Kidney (tissue), 14 donors: ENCODE data around the gene CXCL1. TPM values are rescaled to one million over a fixed set of nuclear protein-coding genes. Genes with fewer than 3 reads are reported as not detected.
"Not testable (repeated sequence)": the region's sequence is repeated elsewhere in the genome, so short reads cannot be mapped to it uniquely, and the experiment has no call there.

ENCODE experiments used
- DNase-seq, 5 donors: peaks; one replicate each; pipeline ENCODE4 v3.0.0-alpha.2; 2013 to 2020
- FAIRE-seq: peaks from 2 replicates; lab custom pipeline; 2012; peaks lifted over from hg19 to GRCh38; lab: Jason Lieb, UNC
- H3K27ac ChIP-seq, 2 donors: one replicate each; pipeline ENCODE4 v1.7.0; 2013; ENCODE audit warnings: low read depth in 2 of 2, low read length in 2 of 2, inconsistent platforms in 1 of 2
- H3K27me3 ChIP-seq: one replicate; pipeline ENCODE4 v1.7.1; 2013; ENCODE audit warnings: low read length, inconsistent platforms; ENCODE audit not compliant: control insufficient read depth, insufficient read depth
- H3K36me3 ChIP-seq, 3 donors: one replicate each; pipeline versions ENCODE4 v1.7.0 to v1.7.1; 2013; ENCODE audit warnings: low read length in 3 of 3, control low read depth in 1 of 3, inconsistent platforms in 1 of 3; ENCODE audit not compliant: insufficient read depth in 3 of 3, control insufficient read depth in 2 of 3
- H3K4me1 ChIP-seq, 3 donors: one replicate each; pipeline versions ENCODE4 v1.7.0 to v1.7.1; 2013; ENCODE audit warnings: low read length in 3 of 3, inconsistent platforms in 1 of 3, low read depth in 1 of 3; ENCODE audit not compliant: control insufficient read depth in 2 of 3, insufficient read depth in 2 of 3
- H3K4me3 ChIP-seq, 3 donors: one replicate each; pipeline versions ENCODE4 v1.7.0 to v1.8.1; 2013; ENCODE audit warnings: low read length in 3 of 3, control low read depth in 1 of 3, inconsistent platforms in 1 of 3
- H3K9ac ChIP-seq, 3 donors: one replicate each; pipeline versions ENCODE4 v1.7.0 to v1.7.1; 2013; ENCODE audit warnings: low read length in 3 of 3, control low read depth in 1 of 3, inconsistent platforms in 1 of 3
- H3K9me3 ChIP-seq, 3 donors: one replicate each; pipeline versions ENCODE4 v1.7.0 to v1.7.1; 2013; ENCODE audit warnings: low read length in 3 of 3, control low read depth in 1 of 3, inconsistent platforms in 1 of 3; ENCODE audit not compliant: control insufficient read depth in 2 of 3, insufficient read depth in 1 of 3
- intact Hi-C: fragments of 100-400 bp; cut with DNase I; formaldehyde crosslinking; loops from one replicate; pipeline ENCODE4 v1.11.1; 2022
- polyA plus RNA-seq: library from polyadenylated mRNA; stranded (reverse); fragments of 350-450 nt; fragmentation: Illumina TruSeq; extraction: RNeasy Lipid Tissue Mini Kit (QIAGEN cat#74804); gene quantifications from one replicate; pipeline ENCODE4 v1.2.3, GENCODE V29; 2014; ENCODE audit warnings: low read depth, low replicate concordance; ENCODE audit not compliant: insufficient read depth
- total RNA-seq: library from RNA; stranded (reverse); fragmentation: NEBNext Ultra II Directional; extraction: Animal tissue kit (Norgen Biotek cat#: 25700); gene quantifications from one replicate; pipeline ENCODE4 v1.2.1, GENCODE V29; 2021
- TF ChIP-seq, protein P1 (sequence below): IDR thresholded peaks from 3 replicates; pipeline ENCODE4 v1.5.1; 2012; ENCODE audit warnings: mild to moderate bottlenecking, moderate library complexity, borderline replicate concordance; ENCODE audit not compliant: insufficient read depth; ENCODE audit errors: extremely low read depth
- donor health status: control.
- donor health status: control.
- donor health status: control.
- donor health status: control.
- donor health status: control.
- donor health status: DM: yes; HTN: yes; CAD: no.
- donor health status: Normal renal cell carcinoma (clear cell type).

CXCL1 gene
- total and polyA plus RNA-seq, 2 donors from 2014 or later = 6.4 to 29.7 TPM

GRCh38 chr4:73895201-73896175 lies 26.3 kb downstream of the CXCL1 start:
- intact Hi-C loops = no loop called here
- Histone ChIP-seq H3K36me3 (no peaks in the 10 kb centered on the region), H3K9me3 (no peaks in the 10 kb centered on the region), H3K9ac (no peak overlapping the region), H3K4me3 (no peak overlapping the region), H3K27ac (no peak overlapping the region), H3K4me1 (no peaks in the 10 kb centered on the region), H3K27me3 (no peaks in the 10 kb centered on the region)
- FAIRE-seq (no peak), DNase-seq (peak in 2 of 5 donors; percentile 13 to 30)
- TF ChIP-seq, protein P1, sequence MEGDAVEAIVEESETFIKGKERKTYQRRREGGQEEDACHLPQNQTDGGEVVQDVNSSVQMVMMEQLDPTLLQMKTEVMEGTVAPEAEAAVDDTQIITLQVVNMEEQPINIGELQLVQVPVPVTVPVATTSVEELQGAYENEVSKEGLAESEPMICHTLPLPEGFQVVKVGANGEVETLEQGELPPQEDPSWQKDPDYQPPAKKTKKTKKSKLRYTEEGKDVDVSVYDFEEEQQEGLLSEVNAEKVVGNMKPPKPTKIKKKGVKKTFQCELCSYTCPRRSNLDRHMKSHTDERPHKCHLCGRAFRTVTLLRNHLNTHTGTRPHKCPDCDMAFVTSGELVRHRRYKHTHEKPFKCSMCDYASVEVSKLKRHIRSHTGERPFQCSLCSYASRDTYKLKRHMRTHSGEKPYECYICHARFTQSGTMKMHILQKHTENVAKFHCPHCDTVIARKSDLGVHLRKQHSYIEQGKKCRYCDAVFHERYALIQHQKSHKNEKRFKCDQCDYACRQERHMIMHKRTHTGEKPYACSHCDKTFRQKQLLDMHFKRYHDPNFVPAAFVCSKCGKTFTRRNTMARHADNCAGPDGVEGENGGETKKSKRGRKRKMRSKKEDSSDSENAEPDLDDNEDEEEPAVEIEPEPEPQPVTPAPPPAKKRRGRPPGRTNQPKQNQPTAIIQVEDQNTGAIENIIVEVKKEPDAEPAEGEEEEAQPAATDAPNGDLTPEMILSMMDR = no peak

DNA sequence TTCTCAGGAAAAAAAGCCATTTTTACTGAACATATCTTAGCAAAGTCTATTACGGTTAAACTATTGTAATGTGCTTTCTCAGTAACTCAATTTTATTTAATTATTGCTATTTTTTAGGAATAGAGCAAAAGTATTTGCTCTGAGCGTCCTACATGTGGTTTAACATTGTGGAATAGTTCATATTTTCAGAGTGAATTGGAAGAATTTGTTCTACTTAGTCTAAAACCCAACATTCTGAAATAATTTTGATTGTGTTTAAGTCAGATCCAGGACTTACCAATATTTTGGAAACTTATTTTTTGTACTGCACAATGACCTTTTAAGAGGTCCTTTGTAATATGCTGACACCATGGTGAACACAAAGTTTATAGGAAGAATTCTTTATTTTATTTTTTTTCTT lies 27.2 kb downstream of the CXCL1 start:
- no peaks in the 10 kb centered on the region for H3K36me3 ChIP-seq
- TF ChIP-seq, protein P1 = no peak
- no peak overlapping the region for H3K9ac ChIP-seq
- H3K4me1 ChIP-seq = no peaks in the 10 kb centered on the region
- intact Hi-C loops = no loop called here
- DNase-seq = no peak
- no peak overlapping the region for H3K4me3 ChIP-seq
- no peak overlapping the region for H3K27ac ChIP-seq
- no peak for FAIRE-seq
- H3K9me3 ChIP-seq = no peaks in the 10 kb centered on the region
- H3K27me3 ChIP-seq = no peaks in the 10 kb centered on the region

GRCh38 chr4:73897380-73898136 lies 28.4 kb downstream of the CXCL1 start:
- H3K27me3 ChIP-seq = no peaks in the 10 kb centered on the region
- no peak overlapping the region for H3K4me3 ChIP-seq
- no peak overlapping the region for H3K9ac ChIP-seq
- intact Hi-C loops = no loop called here
- no peak overlapping the region for H3K27ac ChIP-seq
- TF ChIP-seq, protein P1 = no peak
- FAIRE-seq = no peak
- H3K4me1 ChIP-seq = no peaks in the 10 kb centered on the region
- H3K9me3 ChIP-seq = no peaks in the 10 kb centered on the region
- no peaks in the 10 kb centered on the region for H3K36me3 ChIP-seq
- no peak for DNase-seq

DNA sequence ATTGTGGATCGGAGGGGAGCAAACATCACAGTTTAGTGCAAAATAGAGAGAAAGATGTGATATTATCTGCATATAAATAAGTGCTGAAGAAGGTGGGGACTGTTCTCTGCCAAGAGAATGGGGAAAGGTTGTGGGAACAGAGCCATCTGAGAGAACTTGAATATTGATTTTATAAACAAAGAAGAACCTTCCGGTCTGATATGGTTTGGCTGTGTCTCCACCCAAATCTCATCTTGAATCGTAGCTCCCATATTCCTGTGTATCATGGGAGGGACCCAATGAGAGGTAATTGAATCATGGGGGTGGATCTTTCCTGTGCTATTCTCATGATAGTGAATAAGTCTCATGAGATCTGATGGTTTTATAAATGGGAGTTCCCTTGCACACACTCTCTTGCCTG lies 30.1 kb downstream of the CXCL1 start:
- FAIRE-seq, H3K9me3 ChIP-seq, H3K4me3 ChIP-seq, H3K9ac ChIP-seq, H3K36me3 ChIP-seq, H3K27ac ChIP-seq, DNase-seq, H3K27me3 ChIP-seq, intact Hi-C loops, H3K4me1 ChIP-seq: not testable (repeated sequence)
